Stimulated activated CD8-positive, alpha-beta memory T cell treated with anti-CD3 and anti-CD28 coated beads, Interleukin-15, amount 100 ng/mL, for 48 hours (primary cell): ENCODE data around the gene KRTAP10-11.
"Not testable (repeated sequence)": the region's sequence is repeated elsewhere in the genome, so short reads cannot be mapped to it uniquely, and the experiment has no call there.

Source experiments
- DNase-seq, 2 donors: peaks; one replicate each; pipeline ENCODE4 v3.0.0-alpha.2; 2020; ENCODE audit warnings: low read depth in 2 of 2

Gene KRTAP10-11

DNA sequence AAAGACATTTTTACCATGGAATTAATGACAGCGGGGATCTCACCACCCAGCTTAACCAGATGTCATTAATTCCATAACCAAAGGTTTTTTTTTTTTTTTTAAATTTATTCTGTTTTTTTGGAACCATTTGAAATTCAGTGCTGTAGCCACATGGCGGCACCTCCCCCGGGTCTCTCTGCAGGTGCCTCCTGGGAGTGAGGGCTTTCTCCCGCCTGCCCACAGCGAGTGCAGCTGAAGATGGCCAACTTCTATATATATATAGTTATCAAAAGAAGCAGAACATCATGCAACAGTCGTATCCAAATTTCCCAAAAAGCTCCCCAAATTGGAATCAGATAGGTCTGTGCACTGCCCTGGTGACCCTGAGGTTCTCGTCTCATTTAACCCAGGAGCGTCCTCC lies 30.7 kb upstream of the KRTAP10-11 start:
- no peak for DNase-seq

DNA sequence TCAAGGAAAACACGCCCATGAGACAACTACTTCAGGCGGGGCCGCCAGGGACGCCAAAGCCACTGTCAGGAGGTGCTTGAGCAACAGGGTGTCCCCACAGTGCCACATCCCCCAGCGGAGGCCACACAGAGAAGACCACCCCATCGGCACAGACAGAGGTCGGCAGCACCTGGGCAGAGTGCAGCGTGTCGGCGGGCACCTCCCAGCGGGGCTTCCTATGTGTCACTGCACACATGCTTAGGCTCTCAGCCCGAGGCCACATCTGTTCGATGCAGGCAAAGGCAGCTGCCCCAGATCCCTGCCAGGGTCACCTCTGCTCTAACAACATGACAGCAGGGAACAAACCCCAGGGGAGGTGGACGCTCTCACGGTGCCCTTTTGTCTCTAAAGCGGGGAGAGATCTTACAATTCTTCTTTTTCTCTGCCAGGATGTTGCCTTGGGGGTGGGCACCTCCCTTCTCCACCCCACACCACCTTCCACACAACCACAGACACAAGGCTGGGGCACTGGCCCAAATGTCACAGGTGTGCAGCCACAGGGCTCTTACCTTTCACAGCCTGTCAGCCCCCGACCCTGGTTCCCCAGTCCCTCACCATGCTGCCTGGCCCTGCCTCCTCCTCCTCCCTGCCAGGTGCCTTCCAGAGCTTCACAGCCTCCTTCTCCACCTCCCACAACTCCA lies 30.2 kb upstream of the KRTAP10-11 start:
- DNase-seq = no peak

DNA sequence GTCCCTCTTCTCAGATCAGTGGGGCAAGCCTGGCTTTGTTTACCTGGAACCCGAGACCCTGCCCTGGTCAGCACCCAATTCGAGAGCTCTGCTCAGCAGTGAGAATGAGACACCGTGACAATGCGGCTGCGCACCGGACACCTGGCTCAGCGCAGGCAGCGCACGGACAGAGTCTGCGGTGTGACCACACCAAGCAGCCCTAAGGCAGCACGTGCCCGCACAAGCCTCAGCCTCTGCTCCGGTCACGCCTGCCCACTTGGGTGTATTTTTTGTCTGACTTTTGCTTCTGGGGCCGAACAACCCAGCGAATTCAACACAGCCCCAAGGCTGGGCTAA lies 29.7 kb upstream of the KRTAP10-11 start:
- no peak for DNase-seq

DNA sequence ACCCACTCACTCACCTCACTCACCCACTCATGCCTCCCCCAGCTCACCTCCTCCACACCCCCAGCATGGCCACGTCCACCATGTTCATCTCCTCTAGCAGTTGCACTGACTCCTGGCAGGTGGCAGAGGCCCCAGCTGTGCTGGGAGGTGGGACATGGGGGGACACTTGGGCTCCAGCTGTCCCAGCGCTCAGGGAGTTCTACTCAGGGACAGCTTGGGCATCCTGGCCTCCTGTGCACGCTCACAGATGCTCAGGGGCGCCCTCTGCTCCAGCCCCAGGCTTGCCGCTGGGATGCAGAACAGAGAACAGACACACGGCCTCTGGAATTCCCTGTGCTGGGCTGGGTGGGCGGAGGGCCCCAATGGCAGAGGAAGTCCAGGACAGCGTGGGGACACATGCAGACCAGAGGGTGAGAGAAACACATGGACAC lies 29.1 kb upstream of the KRTAP10-11 start:
- DNase-seq = no peak

DNA sequence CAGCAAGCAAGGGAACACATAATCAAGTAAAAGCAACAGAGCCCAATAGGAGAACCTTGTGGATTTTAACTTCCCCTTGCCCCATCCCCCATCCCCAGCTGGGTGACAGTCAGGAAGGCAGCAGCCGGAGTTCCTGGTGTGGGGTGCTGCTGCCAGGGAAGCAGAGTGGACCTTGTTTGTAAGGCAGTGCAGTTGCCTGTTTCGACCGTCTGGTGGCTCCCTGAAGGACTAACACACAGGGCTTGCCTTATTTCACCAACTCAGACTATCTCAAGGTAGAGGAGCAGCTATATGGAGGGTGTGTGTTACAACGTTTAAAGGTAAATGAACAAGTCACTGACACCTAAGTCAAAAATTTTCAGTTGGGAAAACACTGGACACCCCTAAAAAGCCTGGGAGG lies 27.7 kb upstream of the KRTAP10-11 start:
- DNase-seq = no peak

DNA sequence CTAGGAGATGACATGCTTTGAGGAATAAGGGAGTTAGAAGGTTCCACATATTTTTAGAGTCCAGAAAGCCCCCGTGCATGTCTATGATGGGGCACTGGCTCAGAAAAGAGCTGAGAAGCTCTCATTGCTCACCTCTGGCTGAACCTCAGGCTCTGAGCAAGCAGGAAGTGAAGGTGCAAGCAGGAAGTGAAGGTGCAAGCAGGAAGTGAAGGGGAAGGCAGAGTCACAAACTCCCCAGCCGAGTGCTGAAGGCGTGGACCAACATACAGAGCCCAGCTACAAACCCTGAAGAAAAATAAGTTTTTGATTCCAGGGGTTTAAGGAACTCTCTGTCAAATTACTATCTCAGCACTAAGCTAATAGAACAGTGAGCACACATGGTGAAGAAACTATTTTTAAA lies 27.3 kb upstream of the KRTAP10-11 start:
- DNase-seq = peak in 1 of 2 donors; percentile 11

DNA sequence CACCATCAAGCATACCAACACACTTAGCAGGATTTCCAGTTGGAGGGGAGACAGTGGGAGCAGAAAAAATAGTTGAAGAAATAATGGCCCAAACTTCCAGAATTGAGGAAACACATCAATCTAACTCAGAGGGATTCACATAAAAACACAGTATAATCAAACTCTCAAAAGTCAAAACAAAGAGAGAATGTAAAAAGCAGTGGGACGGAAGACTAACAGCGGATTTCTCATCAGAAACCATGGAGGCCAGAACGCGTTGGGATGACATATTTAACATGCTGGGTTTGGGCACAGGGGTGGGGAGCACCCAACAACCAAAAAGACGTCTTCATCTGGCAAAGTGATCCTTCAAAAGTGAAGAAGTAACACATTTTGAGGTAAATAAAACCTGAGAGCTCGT lies 26.3 kb upstream of the KRTAP10-11 start:
- DNase-seq = no peak

DNA sequence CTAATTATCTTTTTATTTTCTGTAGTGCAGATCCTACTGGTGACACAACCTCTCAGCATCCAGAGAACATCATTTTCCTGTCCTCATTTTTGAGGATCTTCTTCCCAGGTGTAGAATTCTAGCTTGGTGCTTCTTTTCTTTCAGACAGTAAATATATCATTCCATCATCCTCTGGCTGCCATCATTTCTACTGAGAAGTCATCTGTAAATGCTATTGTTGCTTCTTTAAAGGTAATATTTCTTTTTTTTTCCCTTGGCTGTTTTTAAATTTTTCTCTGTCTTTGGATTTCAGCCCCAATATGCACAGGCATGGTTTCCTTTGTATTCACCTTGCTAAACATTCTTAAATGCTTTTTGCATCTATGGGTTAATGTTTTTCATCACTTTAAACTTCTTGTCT lies 22.6 kb upstream of the KRTAP10-11 start:
- no peak for DNase-seq

DNA sequence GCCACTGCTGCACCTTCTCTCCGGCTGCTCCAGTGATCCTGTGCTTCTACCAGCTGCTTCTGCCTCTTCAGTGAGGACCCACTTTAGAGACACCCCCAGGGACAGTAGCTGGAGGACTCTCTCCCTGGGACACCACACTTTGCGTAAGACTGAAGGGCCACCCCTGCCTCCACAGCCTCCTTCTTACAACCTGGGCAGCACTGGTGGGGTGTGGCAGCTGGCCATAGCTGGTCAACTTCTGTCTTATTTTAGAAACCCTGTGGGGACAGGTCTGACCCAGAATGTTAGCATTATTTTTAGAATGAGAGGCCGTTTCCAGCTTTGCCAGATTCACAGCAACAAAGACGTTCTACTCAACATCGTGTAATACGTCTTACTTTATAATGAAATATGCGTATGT lies 20.5 kb upstream of the KRTAP10-11 start:
- DNase-seq = no peak

DNA sequence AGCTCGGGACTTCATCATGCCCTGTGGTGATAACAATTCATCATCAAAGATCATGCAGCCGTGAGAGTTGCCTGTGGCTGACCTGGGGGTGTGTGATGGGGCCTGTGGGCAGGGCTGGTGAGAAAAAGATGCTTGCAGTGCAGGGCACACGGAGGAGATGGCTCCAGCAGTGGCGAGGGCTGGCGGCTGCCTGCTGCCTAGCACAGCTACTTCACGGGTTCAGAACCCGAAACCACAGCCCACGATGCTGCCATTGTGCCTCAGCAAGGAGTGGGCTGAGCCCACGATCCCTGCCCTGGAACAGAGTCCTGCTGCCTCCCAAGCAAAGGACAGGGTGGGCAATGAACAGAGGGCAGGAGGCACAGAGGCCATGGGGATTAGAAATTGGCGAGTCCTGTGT lies 20.0 kb upstream of the KRTAP10-11 start:
- DNase-seq = no peak

DNA sequence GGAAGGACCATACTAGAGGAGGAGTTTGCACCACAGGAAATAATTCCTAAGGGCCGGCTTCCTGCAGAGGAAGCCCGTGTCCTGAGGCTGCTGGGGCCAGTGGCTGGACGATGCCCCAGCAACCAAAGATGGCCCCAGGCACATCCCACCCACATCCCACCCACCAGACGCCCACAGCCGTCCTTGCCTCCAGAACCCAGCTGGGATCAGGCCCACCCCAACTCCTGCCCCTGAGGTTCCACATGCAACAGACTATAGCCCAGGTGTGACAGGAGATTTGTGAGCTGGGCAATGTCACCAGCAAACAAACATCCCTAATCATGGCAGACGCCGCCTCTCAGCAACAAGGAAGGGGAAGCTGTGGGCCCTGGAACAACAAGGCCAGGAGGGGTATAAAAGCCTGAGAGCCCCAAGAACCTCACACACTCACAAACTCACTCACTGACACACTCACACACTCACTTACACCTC lies 19.5 kb upstream of the KRTAP10-11 start, which contains the start of gene KRTAP10-9:
TSS of gene KRTAP10-9 (plus strand) at position 421 of the 471 bp plus-strand sequence. CDS start 79 bp downstream, outside the sequence.
- no peak for DNase-seq

DNA sequence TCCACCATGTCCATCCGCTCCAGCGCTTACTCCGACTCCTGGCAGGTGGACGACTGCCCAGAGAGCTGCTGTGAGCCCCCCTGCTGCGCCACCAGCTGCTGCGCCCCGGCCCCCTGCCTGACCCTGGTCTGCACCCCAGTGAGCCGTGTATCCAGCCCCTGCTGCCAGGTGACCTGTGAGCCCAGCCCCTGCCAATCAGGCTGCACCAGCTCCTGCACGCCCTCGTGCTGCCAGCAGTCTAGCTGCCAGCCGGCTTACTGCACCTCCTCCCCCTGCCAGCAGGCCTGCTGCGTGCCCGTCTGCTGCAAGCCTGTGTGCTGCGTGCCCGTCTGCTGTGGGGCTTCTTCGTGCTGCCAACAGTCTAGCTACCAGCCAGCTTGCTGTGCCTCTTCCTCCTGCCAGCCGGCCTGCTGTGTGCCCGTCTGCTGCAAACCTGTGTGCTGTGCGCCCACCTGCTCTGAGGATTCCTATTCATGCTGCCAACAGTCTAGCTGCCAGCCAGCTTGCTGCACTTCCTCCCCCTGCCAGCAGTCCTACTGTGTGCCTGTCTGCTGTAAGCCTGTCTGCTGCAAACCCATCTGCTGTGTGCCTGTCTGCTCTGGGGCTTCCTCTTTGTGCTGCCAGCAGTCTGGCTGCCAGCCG lies 18.9 kb upstream of the KRTAP10-11 start:
- DNase-seq = not testable (repeated sequence)

DNA sequence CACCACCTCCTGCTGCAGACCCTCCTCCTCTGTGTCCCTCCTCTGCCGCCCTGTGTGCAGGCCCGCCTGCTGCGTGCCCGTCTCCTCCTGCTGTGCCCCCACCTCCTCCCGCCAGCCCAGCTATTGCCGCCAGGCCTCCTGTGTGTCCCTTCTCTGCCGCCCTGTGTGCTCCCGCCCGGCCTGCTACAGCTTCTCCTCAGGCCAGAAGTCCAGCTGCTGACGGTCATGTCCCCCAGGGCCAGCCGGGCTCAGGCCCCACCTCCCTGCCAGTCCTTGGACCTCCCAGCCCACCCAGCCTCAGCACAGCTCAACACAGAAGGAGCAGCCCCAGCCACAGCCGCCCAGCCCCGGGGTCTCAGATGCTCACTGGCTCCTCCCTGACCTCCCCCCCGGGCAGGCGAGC lies 18.4 kb upstream of the KRTAP10-11 start:
- not testable (repeated sequence) for DNase-seq

DNA sequence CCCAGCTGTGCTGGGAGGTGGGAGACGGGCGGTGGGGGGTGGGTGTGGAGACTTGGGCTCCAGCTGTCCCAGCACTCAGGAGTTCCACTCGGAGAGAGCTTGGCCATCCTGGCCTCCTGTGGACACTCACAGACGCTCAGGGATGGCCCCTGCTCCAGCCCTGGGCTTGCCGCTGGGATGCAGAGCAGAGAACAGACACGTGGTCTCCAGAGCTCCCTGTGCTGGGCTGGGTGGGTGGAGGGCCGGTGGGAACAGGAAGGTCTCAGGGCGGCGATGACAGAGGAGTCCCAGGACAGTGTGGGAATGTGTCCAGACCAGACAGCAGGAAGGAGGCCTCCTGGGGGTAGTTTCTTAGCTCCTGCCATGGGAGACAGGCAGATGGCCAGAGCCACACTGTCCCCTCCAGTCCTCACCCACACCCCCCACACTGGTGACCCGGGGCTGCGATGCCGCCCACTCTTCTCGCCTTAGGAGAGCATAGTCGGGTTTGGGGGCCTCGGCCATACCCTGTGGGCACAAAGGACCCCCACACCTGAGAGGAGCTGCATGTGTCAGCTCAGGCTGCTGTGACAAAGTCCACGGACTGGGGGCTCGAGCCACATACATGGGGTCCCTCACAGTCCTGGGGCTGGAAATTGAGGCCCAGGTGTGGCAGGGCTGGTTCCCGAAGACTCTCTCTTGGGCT lies 17.4 kb upstream of the KRTAP10-11 start:
- no peak for DNase-seq

DNA sequence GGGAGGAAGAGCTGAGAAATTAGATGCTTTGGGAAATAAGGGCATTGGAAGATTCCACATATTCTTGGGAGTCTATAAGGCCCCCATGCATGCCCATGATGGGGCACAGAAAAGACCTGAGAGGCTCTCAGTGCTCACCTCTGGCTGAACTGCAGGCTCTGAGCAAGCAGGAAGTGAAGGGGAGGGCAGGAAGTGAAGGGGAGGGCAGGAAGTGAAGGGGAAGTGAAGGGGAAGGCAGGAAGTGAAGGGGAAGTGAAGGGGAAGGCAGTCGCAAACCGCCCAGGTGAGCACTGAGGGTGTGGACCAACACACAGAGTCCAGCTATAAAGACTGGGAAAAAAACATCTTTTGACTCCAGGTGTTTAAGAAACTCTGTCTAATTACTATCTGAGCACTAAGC lies 15.8 kb upstream of the KRTAP10-11 start:
- DNase-seq = no peak

DNA sequence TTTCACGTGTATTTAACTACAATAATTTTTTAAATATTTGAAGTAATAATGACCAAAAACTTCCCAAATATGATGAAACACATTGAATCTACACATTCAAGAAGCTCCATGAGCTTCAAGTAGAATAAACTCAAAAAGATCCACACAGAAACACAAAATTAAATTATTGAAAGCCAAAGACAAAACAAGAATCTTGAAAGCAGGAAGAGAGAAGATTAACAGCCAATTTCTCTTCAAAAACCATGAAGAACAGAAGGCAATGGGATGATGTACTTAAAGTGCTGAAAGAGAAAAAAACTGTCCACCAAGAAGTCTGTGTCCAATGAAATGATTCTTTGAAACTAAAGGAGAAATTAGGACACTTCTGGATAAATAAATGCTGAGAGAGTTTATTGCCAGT lies 14.1 kb upstream of the KRTAP10-11 start:
- no peak for DNase-seq

DNA sequence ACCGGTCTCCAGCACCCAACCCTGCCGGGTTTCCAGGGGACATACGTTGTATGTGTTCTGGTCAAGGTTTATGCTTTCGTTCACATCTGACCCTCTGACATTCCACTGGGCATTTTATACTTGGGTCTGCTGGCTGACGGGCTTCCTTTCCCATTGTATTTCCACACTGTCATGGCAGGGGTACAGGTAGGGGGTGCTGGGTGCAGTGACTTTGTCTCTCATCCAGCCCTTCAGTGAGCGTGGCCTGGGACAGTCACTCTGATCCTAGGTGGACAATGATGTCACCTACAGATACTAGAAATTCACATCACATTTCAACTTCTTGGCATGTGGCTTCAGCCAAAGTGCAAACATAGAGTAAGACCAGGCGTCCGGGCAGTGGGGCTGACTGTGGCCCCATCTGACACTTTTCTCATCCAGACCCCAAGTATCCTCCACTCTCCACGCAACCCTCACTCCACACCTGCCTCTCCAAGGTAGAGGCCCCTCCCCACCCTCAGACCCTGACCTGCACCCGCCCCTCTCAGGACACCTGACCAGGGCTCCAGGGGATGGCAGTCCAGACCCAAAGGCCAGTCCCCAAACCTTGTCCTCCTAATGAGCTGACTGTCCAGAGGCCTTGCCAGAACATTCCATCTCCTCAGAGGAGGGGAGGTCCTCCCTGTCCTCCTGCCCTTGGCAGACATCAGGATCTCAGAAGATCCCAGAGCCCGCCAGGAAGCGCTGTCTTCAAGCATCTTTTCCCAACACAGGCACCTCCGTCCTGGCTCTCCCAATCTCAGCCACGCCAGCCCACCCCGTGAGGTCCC lies 9.8 kb upstream of the KRTAP10-11 start:
- DNase-seq = no peak

DNA sequence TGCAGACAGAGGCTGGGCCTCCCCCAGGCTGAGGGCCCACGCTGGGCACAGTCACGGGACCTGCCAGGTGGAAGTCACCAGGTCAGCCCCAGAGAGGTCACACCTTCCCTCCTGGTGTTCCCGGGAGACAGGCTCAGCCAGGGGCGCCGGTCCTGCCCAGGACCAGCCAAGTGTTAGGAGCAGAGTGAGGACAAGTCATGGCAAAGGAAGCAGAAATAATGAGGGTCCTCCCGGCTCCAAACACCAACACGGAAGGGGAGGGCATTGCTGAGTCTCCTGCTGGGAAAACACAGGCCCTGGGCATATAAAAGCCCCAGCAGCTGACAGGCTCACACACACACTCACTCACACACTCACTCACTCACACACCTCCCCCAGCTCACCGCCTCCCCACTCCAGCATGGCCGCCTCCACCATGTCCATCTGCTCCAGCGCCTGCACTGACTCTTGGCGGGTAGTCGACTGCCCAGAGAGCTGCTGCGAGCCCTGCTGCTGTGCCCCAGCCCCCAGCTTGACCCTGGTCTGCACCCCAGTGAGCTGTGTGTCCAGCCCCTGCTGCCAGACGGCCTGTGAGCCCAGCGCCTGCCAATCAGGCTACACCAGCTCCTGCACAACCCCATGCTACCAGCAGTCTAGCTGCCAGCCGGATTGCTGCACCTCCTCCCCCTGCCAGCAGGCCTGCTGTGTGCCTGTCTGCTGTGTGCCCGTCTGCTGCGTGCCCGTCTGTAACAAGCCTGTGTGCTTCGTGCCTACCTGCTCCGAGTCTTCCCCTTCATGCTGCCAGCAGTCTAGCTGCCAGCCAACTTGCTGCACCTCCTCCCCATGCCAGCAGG lies 9.0 kb upstream of the KRTAP10-11 start, which contains the start of gene KRTAP10-10:
TSS of gene KRTAP10-10 (plus strand) at position 339 of the 833 bp plus-strand sequence. CDS start at position 401, 62 bp downstream.
- DNase-seq = no peak

DNA sequence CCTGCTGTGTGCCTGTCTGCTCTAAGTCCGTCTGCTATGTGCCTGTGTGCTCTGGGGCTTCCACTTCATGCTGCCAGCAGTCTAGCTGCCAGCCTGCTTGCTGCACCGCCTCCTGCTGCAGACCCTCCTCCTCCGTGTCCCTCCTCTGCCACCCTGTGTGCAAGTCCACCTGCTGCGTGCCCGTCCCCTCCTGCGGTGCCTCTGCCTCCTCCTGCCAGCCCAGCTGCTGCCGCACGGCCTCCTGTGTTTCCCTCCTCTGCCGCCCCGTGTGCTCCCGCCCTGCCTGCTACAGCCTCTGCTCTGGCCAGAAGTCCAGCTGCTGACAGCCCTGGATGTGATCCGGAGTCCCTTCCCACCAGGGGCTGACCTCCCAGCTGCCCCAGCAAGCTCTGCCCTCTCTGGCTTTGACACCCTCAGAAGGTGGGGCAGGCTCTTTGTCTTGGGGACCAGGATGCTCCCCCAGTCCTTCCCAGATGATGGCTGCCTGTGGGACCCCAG lies 8.3 kb upstream of the KRTAP10-11 start:
- not testable (repeated sequence) for DNase-seq

DNA sequence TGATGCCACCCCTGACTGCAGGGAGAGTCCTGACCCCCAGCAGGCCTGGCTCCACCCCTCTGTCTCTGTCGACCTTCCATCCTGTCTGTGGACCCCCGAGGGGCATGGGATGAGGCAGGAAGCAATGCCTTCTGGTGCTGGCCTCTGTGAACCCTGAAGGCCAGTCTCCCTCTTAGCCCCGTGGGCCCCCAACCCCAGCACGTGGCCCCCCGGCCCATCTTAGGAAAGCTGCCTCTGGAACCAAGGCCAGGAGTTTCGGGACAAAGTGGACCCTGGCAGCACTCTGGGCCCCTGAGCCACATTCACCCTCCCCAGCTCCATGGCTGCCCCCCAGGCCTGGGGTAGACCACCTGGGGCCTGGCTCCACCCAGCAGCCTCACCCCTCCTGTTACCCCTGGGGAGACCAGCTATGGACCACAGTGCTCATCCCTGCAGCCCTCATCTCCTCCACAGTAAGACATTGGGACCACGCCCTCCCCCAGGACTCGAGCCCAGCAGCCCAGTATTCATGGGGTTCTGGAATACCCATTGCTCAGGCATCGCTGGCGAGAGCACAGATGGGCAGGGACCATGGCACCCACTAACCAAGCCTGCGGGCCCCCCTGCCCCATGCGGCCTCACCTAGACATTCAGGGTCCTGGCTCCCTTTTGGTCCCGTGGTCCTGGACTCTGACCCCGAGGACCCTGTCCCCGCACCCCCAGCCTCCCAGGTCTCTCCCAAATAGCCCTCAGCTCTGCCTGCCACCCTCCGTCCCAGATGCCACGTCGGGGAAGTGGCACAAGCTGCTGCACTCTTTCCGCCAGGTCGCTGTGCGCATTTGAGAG lies 7.5 kb upstream of the KRTAP10-11 start:
- not testable (repeated sequence) for DNase-seq
